BLaER1 treated with 17β-estradiol and CSF1 and Interleukin-3, amounts not matched to agents 10 nM and 100 nM (cell line): ENCODE measurements around the gene PIP5K1B.
"Not testable (repeated sequence)": the region's sequence is repeated elsewhere in the genome, so short reads cannot be mapped to it uniquely, and the experiment has no call there.

Source experiments
- H3K27ac ChIP-seq, 11 experiments: shearing (Covaris generic); formaldehyde crosslinking; 2 replicates each; pipeline ENCODE4 v1.8.1; 2022
- H3K27me3 ChIP-seq, 11 experiments: shearing (Covaris generic); formaldehyde crosslinking; 2 replicates each; pipeline ENCODE4 v1.8.1; 2022
- H3K36me3 ChIP-seq, 11 experiments: shearing (Covaris generic); formaldehyde crosslinking; 2 replicates each; pipeline ENCODE4 v1.8.1; 2022
- H3K4me1 ChIP-seq, 10 experiments: shearing (Covaris generic); formaldehyde crosslinking; 2 replicates each; pipeline ENCODE4 v1.8.1; 2022
- H3K4me2 ChIP-seq, 11 experiments: shearing (Covaris generic); formaldehyde crosslinking; 2 replicates each; pipeline ENCODE4 v1.8.1; 2022
- H3K4me3 ChIP-seq, 10 experiments: shearing (Covaris generic); formaldehyde crosslinking; 2 replicates each; pipeline ENCODE4 v1.8.1; 2022
- H3K9ac ChIP-seq, 11 experiments: shearing (Covaris generic); formaldehyde crosslinking; 2 replicates each; pipeline ENCODE4 v1.8.1; 2022
- H3K9me3 ChIP-seq, 11 experiments: shearing (Covaris generic); formaldehyde crosslinking; replicated peaks in 1 of 11; 2 replicates each; pipeline ENCODE4 v1.8.1; 2022
- H4K20me1 ChIP-seq, 11 experiments: shearing (Covaris generic); formaldehyde crosslinking; 2 replicates each; pipeline ENCODE4 v1.8.1; 2022
- Cebpa-rat ChIP-seq, 11 experiments: shearing (Covaris generic); IDR thresholded peaks; 2 replicates each; pipeline ENCODE4 v1.8.1; 2022

PIP5K1B gene

DNA sequence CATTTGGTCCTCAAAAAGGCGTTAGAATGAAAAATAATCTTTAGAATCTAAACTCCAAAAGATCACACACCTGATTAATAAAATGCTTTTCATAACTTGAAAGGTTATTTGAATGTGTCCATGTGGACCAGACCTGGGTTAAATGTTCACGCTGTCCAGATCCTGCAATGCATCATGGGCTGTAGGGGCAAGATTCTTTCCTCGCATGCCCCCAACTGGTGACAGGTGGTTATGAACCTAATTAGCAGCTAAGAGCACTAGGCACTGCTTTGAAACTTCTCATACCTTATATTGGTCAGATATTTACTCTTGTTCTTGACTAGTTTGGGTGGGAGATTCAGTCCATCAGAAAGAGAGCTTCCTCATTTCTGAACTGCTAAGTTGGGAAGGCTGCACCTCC, 19.3 kb upstream of the PIP5K1B start:
- TF ChIP-seq Cebpa-rat (IDR thresholded peaks at IDR 0.05) = no peak
- no peak overlapping the region for H3K4me3 ChIP-seq
- peaks cover 8 to 14% (median 10%) of the 10 kb centered on the region in 10 experiments; a peak in 19 of 20 replicates for H3K4me1 ChIP-seq
- no peaks in the 10 kb centered on the region for H3K27me3 ChIP-seq
- no peaks in the 10 kb centered on the region for H3K36me3 ChIP-seq
- H3K9ac ChIP-seq = no peak overlapping the region
- H4K20me1 ChIP-seq = no peaks in the 10 kb centered on the region
- no peak overlapping the region for H3K27ac ChIP-seq
- no peak overlapping the region for H3K4me2 ChIP-seq
- H3K9me3 ChIP-seq = no peaks in the 10 kb centered on the region

DNA sequence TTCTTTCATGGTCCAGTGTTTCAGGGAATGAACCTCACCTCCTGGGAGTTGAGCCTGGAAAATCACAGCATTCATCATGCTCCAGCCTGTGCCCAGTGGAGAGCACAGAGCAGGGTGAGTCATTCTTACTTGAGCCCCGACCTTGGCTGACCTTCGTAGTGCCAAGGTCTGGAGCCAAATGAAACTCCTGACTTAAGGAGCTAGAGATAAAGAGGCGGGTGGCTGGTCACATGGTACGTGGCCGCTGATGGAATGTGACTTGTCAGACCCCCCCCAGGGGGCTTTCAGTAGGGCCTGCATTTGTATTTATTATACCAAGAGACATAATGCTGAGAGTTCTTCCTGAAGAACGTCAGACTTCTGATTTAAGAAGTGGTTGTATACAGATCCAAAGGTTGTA, 15.0 kb upstream of the PIP5K1B start:
- Histone ChIP-seq H3K4me3 (no peak overlapping the region), H3K9ac (no peak overlapping the region), H3K4me2 (no peak overlapping the region), H3K36me3 (no peaks in the 10 kb centered on the region), H4K20me1 (no peaks in the 10 kb centered on the region), H3K9me3 (no peaks in the 10 kb centered on the region), H3K4me1 (peaks cover 0 to 4% (median 0%) of the 10 kb centered on the region in 10 experiments; a peak in 1 of 20 replicates), H3K27me3 (no peaks in the 10 kb centered on the region), H3K27ac (no peak overlapping the region)
- no peak for TF ChIP-seq Cebpa-rat (IDR thresholded peaks at IDR 0.05)

DNA sequence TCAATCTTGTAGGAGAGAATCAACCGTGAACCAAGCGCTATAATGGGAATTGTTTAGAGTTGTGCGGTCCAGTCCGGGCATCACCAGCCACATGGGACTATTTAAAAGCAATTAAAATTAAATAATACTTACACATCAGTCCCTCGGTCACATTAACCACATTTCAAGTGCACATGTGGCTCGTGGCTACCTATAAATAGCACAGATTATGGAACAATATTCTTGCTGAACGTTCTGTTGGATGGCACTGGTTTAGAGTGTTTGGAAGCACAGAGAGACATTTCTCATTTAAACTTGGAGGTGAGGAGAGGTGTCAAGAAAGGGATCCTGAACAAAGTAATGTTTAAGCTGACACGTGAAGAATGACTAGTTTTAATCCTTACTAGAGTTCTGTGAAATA, 12.5 kb upstream of the PIP5K1B start:
- Histone ChIP-seq H3K4me2 (0 out of 22 replicates have a peak overlapping the region, but pooled peaks of 2 of the 11 experiments have one; percentile 4 to 13), H3K9ac (no peak overlapping the region), H3K36me3 (no peaks in the 10 kb centered on the region), H3K4me3 (no peak overlapping the region), H3K4me1 (peaks cover 0 to 4% (median 0%) of the 10 kb centered on the region in 10 experiments; a peak in 1 of 20 replicates), H4K20me1 (no peaks in the 10 kb centered on the region), H3K27me3 (no peaks in the 10 kb centered on the region), H3K9me3 (peaks cover 0 to 10% (median 4%) of the 10 kb centered on the region in 11 experiments; a peak in 6 of 22 replicates), H3K27ac (no peak overlapping the region)
- TF ChIP-seq Cebpa-rat (IDR thresholded peaks at IDR 0.05) = no peak

DNA sequence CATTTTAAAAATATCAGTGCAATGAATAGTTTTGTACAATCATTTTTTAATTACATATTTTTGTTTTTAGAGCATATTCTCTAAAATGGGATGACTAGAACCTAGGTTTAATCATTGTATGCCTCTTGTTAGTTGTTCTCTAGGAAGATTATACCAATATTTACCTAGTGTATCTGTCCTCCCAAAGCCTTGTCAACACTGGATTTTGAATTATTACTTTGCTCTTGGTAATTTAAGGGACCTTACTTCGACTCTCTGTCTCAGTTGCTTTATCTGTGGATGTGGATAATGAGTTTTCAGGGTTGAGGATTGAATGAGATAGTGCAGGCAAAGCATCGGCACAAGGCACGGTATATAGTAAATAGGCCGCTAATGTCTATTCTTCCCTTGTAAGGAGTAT, 10.9 kb upstream of the PIP5K1B start:
- Histone ChIP-seq H3K27me3 (no peaks in the 10 kb centered on the region), H3K27ac (no peak overlapping the region), H3K9me3 (peaks cover 0 to 10% (median 4%) of the 10 kb centered on the region in 11 experiments; a peak in 6 of 22 replicates)

DNA sequence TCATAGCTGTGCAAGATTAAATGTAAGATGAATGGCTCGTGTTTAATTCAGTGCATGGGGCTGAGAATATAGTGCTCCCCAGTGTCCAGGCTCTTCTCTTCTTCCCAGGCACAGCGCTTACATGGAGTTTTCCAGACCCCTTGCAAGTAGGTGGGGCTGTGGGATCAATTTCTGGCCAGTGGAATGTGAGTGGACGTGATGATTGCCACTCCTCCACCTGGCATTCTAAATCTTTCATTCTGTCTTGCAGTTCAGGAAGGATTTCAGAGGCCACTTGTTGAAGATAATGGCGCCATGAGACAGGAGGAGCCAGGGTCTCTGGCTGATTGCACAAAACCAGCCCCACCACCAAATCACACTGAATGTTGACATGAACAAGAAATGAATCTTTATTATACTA, 7.2 kb upstream of the PIP5K1B start:
- Histone ChIP-seq H3K4me3 (no peak overlapping the region), H3K4me2 (no peak overlapping the region), H3K27me3 (0 out of 22 replicates have a peak, but pooled peaks cover 0 to 4% (median 0%) of the 10 kb centered on the region in 11 experiments), H3K36me3 (no peaks in the 10 kb centered on the region), H3K27ac (no peak overlapping the region), H4K20me1 (no peaks in the 10 kb centered on the region), H3K4me1 (no peaks in the 10 kb centered on the region), H3K9ac (no peak overlapping the region), H3K9me3 (peaks cover 0 to 10% (median 4%) of the 10 kb centered on the region in 11 experiments; a peak in 6 of 22 replicates)
- TF ChIP-seq Cebpa-rat (IDR thresholded peaks at IDR 0.05) = no peak

More for the DNA sequence above, 10.9 kb upstream of the PIP5K1B start:
- no peak overlapping the region for H3K9ac ChIP-seq
- H3K4me1 ChIP-seq = peaks cover 0 to 4% (median 0%) of the 10 kb centered on the region in 10 experiments; a peak in 1 of 20 replicates
- H3K4me3 ChIP-seq = no peak overlapping the region
- no peak overlapping the region for H3K4me2 ChIP-seq
- H4K20me1 ChIP-seq = no peaks in the 10 kb centered on the region
- no peaks in the 10 kb centered on the region for H3K36me3 ChIP-seq
- TF ChIP-seq Cebpa-rat (IDR thresholded peaks at IDR 0.05) = no peak

DNA sequence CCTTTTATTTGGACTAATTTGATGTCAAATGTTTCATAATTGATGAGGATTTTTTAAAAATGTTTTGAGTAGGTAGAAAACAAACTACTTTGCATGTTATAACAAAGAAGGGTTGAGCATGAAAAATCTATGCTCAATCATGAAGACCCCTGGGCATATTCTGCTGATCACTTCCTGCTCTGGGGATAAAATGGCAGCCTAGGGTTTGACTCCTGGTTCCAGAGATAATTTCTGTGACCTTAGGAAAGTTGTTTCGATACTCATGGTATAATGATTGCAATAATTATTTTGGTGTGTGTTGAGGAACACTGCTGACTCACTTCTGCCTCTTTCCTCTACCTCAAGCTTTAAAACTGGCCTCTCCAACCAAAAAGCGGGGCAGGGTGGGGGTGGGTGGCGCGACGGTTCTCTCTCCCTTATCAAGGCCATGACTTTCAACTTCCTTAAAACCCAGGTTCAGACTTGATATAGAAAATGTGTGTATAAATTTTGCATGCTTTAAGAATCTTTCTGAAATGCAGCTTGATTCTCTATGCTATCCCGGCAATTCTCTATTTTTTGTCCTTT, 6.0 kb upstream of the PIP5K1B start:
- no peak overlapping the region for H3K27ac ChIP-seq
- peaks cover 3 to 12% (median 8%) of the 10 kb centered on the region in 11 experiments; a peak in 15 of 22 replicates for H3K27me3 ChIP-seq

DNA sequence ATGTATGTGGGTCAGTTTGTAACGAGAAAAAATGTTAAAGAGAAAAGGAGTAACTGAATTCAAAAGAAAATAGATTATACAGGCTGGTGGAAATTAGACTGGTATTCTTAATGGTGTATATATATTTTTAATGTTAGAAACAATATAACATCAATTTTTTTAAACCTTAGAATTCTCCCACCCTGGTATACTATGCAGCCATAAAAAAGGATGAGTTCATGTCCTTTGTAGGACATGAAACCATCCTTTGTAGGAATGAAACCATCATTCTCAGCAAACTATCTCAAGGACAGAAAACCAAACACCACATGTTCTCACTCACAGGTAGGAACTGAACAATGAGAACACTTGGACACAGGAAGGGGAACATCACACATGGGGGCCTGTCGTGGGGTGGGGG, 5.4 kb upstream of the PIP5K1B start:
- not testable (repeated sequence) for H3K4me1 ChIP-seq, H3K9ac ChIP-seq, H3K36me3 ChIP-seq, H3K4me2 ChIP-seq, H3K27ac ChIP-seq, H3K4me3 ChIP-seq, H4K20me1 ChIP-seq, H3K9me3 ChIP-seq
- peaks cover 9 to 18% (median 14%) of the 10 kb centered on the region in 11 experiments; a peak in 15 of 22 replicates for H3K27me3 ChIP-seq

More for the DNA sequence above, 6.0 kb upstream of the PIP5K1B start:
- TF ChIP-seq Cebpa-rat (IDR thresholded peaks at IDR 0.05) = no peak
- Histone ChIP-seq H3K4me3 (no peak overlapping the region), H3K9ac (no peak overlapping the region), H3K4me1 (peaks cover 0 to 2% (median under 1%) of the 10 kb centered on the region in 10 experiments; a peak in 9 of 20 replicates), H3K36me3 (no peaks in the 10 kb centered on the region), H4K20me1 (no peaks in the 10 kb centered on the region), H3K9me3 (peaks cover 0 to 10% (median 4%) of the 10 kb centered on the region in 11 experiments; a peak in 6 of 22 replicates), H3K4me2 (no peak overlapping the region)

DNA sequence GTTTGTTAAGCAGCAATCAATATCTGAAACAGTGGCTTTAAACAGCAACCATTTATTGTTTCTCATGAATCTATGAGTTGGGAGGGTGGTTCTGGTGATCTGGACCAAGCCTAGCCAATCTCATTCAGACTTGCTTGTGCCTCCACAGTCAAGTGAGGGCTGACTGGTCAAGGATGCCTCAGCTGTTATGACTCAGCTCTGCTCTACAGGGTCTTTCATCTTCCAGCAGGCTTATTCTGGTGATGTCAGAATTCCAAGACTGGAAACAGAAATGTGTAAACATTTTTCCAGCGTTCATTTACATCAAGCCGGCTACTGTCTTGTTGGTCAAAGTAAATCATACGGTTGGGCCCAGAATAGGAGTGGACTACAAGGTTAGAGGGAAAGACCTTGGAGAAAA, 2.5 kb upstream of the PIP5K1B start:
- no peak for TF ChIP-seq Cebpa-rat (IDR thresholded peaks at IDR 0.05)
- H3K4me1 ChIP-seq = peaks cover 14 to 27% (median 22%) of the 10 kb centered on the region in 10 experiments
- H3K27me3 ChIP-seq = peaks cover 25 to 38% (median 33%) of the 10 kb centered on the region in 11 experiments; a peak in 20 of 22 replicates

DNA sequence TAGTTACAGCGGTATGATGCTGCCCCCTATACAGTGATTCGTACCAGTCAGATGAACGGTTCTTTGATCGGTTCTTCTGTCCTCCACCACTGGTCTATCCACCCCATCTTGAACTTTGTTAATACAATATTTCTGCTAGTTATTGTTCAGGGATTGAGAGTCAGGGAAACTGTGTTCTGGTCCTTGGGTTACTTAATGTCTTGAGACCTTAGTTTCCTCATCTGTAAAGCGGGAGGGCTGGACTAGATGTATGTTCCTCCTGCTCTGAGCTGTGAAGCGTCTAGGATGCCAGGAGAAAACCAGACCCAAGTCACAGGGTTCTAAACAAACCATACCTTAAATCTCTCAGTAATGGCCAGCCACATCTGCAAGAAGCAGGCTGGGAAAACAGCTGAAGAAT, 1.4 kb upstream of the PIP5K1B start:
- H3K27ac ChIP-seq = no peak overlapping the region
- peak overlapping the region in 2 of 11 experiments; percentile 92 to 94; a peak in 3 of 22 replicates for H3K4me2 ChIP-seq

More for the DNA sequence above, 2.5 kb upstream of the PIP5K1B start:
- Histone ChIP-seq H3K27ac (no peak overlapping the region), H3K9me3 (no peaks in the 10 kb centered on the region), H3K9ac (no peak overlapping the region), H4K20me1 (no peaks in the 10 kb centered on the region), H3K36me3 (no peaks in the 10 kb centered on the region), H3K4me3 (no peak overlapping the region), H3K4me2 (no peak overlapping the region)

DNA sequence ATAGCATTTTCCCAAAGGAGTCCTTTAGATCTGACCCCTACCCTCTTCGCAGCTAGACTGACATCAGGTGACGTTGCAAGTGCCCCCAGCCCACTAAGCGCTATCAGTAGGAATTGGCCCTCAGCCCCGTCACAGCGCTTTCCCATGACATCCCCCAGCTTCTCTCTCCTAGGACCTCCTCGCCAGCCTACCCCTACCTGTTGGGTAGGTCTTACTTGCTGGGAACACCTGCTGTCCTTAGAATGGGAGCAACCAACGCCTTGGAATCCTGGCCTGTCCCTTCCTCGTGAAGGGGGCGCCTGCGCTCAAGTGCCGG, 584 bp upstream of the PIP5K1B start:
- Histone ChIP-seq H3K9ac (peak overlapping the region in 9 of 11 experiments; percentile 70 to 80 (median 79); a peak in 13 of 22 replicates), H3K27ac (peak overlapping the region in 1 of 11 experiments; percentile 59; a peak in 1 of 22 replicates), H3K4me1 (peaks cover 14 to 27% (median 22%) of the 10 kb centered on the region in 10 experiments), H3K27me3 (peaks cover 29 to 45% (median 36%) of the 10 kb centered on the region in 11 experiments; a peak in 20 of 22 replicates), H3K4me2 (peak overlapping the region; percentile 90 to 99 (median 97)), H3K36me3 (no peaks in the 10 kb centered on the region), H4K20me1 (no peaks in the 10 kb centered on the region), H3K4me3 (peak overlapping the region; percentile 68 to 84 (median 77)), H3K9me3 (no peaks in the 10 kb centered on the region)
- TF ChIP-seq Cebpa-rat (IDR thresholded peaks at IDR 0.05) = no peak

More for the DNA sequence above, 1.4 kb upstream of the PIP5K1B start:
- Histone ChIP-seq H4K20me1 (no peaks in the 10 kb centered on the region), H3K36me3 (no peaks in the 10 kb centered on the region), H3K4me3 (no peak overlapping the region), H3K4me1 (peaks cover 14 to 27% (median 22%) of the 10 kb centered on the region in 10 experiments), H3K9me3 (no peaks in the 10 kb centered on the region), H3K27me3 (peaks cover 29 to 45% (median 36%) of the 10 kb centered on the region in 11 experiments; a peak in 20 of 22 replicates), H3K9ac (no peak overlapping the region)
- no peak for TF ChIP-seq Cebpa-rat (IDR thresholded peaks at IDR 0.05)
